ENCODE measurements around the gene TCF7L1.

The TCF7L1 gene

DNA sequence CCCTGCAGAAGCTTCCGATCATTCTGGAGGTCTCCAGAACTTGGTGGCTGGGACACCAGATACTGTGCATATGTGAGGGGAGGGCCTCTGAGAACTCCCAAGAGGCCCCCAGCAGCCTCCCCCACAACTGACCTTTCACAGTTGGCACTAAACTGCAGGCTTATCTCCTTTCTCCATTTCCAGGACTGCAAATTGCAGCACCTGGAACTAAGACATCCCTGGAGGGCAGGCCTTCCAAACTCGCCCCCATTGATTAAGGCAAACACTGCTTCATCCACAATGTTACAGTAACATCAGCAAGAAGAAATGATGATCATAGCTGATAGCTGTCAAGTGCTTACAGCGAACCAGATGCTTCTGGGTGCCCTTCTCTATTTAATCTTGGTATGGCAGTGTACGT, 126.7 kb downstream of the TCF7L1 start:
- no peak for TF ChIP-seq ZNF274 (IDR thresholded peaks at IDR 0.05; ENCODE audit: low read depth, low read length)
- no peak overlapping the region for H3K4me3 ChIP-seq (ENCODE audit: low read length)

- no peak overlapping the region for H3K4me3 ChIP-seq (ENCODE audit: low read length)
- TF ChIP-seq ZNF274 (IDR thresholded peaks at IDR 0.05; ENCODE audit: low read depth, low read length): no peak
Observed at GRCh38 chr2:85263591-85263990, 130.4 kb downstream of the TCF7L1 start.

GRCh38 chr2:85264471-85264870, 131.3 kb downstream of the TCF7L1 start:
- no peak overlapping the region for H3K4me3 ChIP-seq (ENCODE audit: low read length)
- no peak for TF ChIP-seq ZNF274 (IDR thresholded peaks at IDR 0.05; ENCODE audit: low read depth, low read length)

DNA sequence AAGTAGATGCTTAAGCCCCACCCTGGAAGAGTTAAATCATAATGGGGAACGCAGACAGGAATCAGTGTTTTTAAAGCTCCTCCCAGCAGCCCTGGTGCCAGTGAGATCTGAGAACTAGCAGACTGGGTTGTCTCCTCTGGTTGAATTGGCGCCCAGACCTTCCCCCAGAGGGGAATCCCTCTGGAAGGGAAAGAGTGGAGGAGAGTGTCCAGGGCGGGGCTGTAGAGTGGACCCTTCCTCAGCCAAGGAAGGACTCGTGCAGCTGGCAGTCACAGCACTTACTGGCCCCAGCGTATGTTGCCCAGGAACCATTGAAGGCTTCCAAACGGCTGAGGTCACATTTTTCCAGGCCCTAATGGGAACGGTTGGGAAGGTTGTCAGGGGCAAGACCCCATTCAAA, 132.1 kb downstream of the TCF7L1 start:
- no peak overlapping the region for H3K4me3 ChIP-seq (ENCODE audit: low read length)
- TF ChIP-seq ZNF274 (IDR thresholded peaks at IDR 0.05; ENCODE audit: low read depth, low read length): no peak

- H3K4me3 ChIP-seq (ENCODE audit: low read length): no peak overlapping the region
- no peak for TF ChIP-seq ZNF274 (IDR thresholded peaks at IDR 0.05; ENCODE audit: low read depth, low read length)
Observed at GRCh38 chr2:85266146-85267041, 133.2 kb downstream of the TCF7L1 start.

- H3K4me3 ChIP-seq (ENCODE audit: low read length): no peak overlapping the region
- no peak for TF ChIP-seq ZNF274 (IDR thresholded peaks at IDR 0.05; ENCODE audit: low read depth, low read length)
Observed at GRCh38 chr2:85269959-85270358, 136.8 kb downstream of the TCF7L1 start.

GRCh38 chr2:85272357-85272756, 139.2 kb downstream of the TCF7L1 start:
- H3K4me3 ChIP-seq (ENCODE audit: low read length): no peak overlapping the region
- TF ChIP-seq ZNF274 (IDR thresholded peaks at IDR 0.05; ENCODE audit: low read depth, low read length): no peak

- no peak for TF ChIP-seq ZNF274 (IDR thresholded peaks at IDR 0.05; ENCODE audit: low read depth, low read length)
- no peak overlapping the region for H3K4me3 ChIP-seq (ENCODE audit: low read length)
Observed at GRCh38 chr2:85273738-85274731, 140.8 kb downstream of the TCF7L1 start.

DNA sequence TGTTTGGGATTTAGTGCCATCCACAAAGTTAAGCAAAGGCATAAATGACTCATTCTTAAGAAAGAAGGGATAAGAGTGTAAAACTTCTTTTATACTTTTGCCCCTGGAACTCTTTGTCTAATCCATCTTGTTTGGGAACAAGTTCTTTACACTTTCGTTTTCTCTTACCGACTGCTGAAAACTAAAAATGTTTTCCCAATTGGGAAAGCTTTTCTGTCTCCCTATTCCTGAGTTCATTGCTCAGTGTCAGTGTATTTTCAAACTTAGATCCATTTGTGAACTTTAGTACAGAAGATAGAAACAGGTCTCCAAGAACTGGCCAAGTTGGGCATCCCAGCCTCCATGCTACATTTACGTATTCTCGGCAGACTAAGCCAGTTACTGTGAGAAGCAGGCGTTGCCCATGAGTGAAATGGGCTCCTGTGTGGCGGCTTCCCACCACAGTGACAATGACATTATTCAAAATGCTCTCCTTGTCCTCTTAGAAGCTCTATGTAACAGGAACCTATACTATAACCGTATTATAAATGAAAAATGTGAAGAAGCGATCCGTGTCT, 142.9 kb downstream of the TCF7L1 start:
- H3K4me3 ChIP-seq (ENCODE audit: low read length): no peak overlapping the region
- no peak for TF ChIP-seq ZNF274 (IDR thresholded peaks at IDR 0.05; ENCODE audit: low read depth, low read length)

GRCh38 chr2:85276571-85277118, 143.5 kb downstream of the TCF7L1 start:
- H3K4me3 ChIP-seq (ENCODE audit: low read length): no peak overlapping the region
- no peak for TF ChIP-seq ZNF274 (IDR thresholded peaks at IDR 0.05; ENCODE audit: low read depth, low read length)

DNA sequence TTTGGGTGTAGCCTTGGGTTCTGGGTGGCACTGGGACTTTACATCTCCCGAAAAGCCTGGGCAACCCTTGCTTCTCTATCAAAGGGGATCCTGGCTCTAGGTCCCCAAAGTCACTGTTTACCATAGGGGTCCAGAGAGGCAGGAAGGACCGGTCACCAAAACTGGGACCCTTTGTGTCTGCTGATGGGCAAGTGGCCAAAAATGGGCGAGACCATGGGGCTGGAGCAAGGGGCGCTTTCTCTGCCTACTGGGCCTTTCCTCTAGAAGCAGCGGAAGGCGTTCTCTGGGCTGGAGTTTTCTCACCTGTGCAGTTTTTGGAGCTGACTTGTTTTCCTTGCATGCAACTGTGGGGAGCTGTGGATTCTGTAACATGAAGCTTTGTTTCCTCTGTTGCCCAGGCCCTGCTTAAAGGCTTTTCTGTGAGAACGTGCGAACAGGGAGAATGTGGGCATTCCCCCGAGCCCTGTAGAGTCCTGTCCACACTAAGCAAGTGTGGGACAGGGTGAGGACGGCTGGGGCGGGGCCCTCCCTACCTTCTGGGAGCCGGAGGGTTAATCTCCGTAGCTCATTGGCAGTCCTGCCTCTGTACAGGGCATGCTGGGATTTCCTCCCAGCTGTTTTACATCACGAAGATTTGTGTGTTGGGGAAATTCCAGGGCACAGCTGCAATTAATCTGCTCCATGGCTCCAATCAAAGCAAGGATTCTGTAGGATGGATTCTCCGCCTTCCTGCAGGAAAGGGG, 144.4 kb downstream of the TCF7L1 start:
- no peak overlapping the region for H3K4me3 ChIP-seq (ENCODE audit: low read length)
- no peak for TF ChIP-seq ZNF274 (IDR thresholded peaks at IDR 0.05; ENCODE audit: low read depth, low read length)

GRCh38 chr2:85278361-85278760, 145.2 kb downstream of the TCF7L1 start:
- TF ChIP-seq ZNF274 (IDR thresholded peaks at IDR 0.05; ENCODE audit: low read depth, low read length): no peak

DNA sequence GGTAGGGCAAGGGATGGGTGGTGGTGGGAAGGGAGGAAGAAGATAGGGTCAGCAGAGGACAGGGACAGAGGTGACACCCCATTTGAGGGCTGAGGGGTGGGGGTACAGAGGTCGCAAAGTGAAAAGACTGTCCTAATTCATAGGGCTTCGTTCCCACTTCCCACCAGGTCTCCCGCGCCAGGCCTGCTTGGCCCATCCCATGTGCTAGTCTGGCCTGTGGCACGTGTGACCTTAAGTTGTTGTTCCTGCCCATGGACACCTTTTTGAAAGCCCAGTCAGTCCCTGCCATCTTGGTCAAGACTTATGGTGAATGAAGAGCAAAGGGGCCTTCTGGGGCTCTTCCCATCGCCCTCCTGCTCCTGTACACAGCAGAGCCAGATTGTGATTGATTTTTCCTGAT, 148.4 kb downstream of the TCF7L1 start:
- no peak for TF ChIP-seq ZNF274 (IDR thresholded peaks at IDR 0.05; ENCODE audit: low read depth, low read length)
- H3K4me3 ChIP-seq (ENCODE audit: low read length): no peak overlapping the region

More at GRCh38 chr2:85278361-85278760, 145.2 kb downstream of the TCF7L1 start:
- H3K4me3 ChIP-seq (ENCODE audit: low read length): no peak overlapping the region

Data from GM08714 (cell line).